Superior temporal gyrus (tissue), 1 donor: ENCODE results near the gene MAPK8.

ENCODE experiments used
- DNase-seq: peaks from one replicate; pipeline ENCODE4 v3.0.0-alpha.2; 2016; ENCODE audit errors: extremely low spot score

MAPK8 gene

DNA sequence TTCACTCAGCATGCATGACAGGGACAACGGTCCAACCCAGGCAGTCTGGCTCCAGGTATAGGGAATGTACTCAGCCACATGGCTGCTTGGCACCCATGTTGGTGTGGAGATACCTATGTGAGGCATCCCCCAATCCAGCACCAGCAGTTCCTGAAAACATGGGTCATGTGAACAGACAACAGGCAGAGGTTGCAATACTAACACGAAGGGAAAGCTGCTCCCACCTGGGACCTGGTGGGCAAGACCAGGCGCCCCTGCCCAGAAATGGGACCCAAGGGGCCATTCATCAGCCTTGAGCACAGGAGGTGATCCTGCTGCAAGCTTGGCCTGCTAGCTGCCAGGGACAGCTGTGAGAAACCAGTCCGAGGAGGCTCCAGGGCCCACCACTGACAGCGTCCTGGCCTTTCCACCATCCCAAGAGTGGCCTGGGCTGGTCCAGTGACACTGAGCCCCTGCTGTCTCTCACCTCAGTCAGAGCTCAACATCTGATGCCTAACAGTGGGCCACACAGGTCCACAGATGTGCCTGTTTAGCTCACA is 156.1 kb downstream of the MAPK8 start:
- no peak for DNase-seq

DNA sequence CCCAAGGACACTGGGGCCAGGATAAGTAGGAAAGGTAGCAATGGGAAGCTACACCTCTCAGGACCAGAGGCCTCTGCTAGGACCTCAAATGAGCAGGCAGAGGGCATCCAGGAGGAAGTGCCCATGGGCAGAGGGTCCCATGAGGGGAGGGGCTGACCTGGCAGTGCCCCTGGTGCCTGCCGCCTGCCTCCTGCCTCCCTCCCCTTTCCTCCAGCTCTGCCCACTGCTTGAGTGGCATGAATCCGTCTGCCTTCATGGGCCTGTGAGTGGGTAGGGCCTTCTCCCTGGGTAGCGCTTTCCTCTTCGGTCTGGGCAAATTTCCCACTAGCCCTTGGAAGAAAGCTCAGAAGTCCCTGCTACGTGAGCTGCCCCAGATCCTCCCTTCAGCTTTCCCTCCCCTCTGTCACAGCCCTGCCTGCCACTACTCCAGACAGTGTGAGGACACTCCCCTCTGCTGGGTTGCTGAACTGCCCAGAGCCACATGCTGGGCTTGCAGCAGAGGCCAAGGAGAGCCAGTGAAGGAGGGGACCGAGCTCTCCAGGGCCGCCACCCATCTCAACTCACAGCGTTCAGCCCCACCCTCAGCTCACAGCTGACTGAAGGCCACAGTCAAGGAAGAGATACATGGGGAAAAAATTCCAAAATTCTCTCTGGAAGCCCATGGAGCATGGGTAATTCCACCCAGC is 157.0 kb downstream of the MAPK8 start:
- DNase-seq = no peak

DNA sequence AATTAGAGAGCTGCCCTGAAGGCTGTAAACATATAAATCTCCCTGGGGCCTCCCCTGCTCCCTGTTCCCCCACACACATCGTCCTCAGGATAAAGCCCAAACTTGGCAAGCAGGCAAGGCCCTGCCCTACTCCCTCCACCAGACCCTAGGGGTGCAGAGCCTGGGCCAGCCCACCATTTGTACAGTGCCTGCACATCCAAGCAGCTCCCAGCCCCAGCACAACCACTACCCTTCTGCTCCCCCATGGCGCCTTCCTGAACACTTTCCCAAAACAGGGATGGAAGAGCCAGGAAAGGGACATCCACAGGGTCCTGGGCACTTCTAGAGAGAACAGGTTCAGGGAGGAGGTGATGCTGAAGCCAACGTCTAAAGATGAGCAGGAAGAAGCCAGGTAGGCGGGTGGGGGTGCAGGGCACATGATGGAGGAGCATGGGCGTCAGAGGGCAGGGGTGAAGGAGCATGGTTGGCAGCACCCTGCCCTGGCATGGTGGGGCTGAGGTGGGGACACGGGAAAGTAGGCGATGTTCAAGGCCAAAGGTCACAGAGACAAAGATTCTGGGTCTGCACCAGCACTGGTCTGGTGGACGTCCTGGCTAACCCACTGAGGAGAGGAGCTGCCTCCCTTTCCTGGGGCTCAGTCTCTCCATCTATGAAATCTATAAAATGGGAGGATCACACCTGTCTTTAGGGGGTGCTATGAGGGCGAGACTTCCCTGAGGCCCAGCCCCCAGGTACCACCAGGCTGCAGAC is 157.8 kb downstream of the MAPK8 start:
- no peak for DNase-seq

DNA sequence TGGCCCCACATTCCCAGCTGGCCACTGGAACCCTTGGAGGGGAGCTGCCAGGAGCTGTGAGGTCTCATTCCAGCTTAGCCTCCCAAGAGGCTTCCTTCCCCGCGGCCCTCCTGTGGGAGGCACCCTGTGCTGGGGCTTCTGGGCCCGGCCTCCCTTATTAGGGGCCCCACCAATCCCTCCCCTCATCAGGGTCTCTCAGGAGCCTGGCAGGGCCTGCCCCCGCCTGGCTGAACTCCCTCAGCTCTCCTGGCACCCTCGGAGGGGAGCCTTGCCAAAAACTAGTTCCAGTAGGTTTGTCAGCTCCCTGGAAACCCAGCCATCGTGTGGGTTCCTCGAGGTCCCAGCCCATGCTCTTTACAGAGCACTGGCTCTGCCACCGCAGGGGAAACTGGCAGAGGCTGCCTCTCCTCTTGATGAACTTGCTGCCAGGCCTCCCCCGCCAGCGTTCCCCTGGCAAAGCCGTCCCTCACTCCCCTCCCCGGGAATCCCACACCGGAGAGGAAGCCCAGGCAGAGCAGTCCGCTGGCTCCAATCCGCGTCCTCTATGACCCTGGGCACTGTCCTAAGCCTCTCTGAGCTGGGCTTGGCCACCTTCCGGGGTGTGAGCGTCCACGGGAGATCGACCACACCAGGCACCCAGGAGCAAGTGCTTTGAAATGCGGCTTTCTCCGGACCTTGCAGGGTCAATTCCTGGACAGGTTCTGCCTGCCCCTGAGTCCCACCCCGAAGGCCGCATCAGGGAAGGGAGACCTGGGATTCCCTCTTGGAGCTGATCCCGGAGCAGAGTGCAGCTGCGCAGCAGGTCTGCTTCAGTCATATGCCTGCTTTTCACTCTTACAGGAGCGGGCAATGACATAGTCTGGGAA is 158.6 kb downstream of the MAPK8 start:
- DNase-seq = no peak

DNA sequence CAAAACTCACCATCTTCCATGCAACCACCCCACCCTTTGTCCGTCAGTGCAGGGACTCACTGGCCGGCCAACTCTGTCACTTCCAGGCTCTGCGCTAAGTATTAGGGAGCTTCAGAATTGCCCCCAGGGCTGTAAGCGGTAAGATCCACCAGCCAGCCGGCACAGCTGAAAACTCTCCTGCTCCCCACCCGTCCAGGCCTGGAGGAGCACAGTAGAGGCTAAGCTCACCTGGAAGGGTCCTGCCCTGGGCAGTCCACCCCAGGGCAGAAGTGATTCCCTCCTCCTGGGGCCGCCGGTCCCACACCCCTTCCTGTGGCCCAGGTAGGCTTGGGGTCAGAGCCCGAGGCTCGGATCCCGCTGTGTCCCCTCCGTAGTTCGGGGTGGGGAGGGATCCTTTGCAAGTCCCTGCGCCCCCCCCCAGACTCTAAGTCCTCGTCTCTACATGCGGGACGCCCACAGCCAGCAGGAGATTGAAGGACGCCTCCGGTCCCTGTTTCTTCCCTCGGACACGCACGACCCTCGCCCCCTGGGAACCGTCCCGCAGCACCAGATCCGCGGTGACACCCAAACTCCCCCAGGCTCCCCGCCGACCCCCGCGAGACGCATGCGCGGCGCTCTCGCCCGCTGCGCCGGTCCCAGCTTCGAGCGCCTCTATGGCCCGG is 159.5 kb downstream of the MAPK8 start:
- no peak for DNase-seq

DNA sequence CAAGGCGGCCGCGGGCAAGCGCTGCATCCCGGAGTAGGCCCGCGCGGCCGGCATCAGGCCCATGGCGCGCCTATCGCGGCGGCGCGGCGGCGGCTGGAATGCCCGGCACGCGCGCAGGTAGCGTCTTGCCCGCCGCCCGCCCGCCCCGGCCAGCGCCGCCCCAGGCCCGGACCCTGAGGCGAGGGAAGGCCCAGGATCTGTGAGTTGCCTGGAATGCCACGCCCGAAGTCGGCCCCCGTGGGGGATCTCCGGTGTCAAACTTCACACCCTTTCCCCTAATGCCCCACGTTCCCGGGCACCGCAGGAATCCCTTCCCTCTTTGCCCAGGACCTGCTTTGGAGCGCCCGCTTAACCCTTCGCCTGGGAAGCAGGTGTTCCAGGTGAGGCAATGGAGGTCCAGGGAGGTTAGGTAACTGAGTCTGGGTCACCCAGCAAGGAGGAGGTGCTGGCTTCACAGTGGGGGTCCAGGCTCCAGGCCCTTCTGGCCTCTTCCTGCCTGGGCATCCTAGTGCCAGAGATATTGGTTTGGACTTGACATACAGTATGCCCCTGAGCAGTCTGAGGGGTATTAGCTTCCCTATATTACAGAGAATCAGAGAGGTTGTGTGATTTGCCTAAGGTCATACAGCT is 160.2 kb downstream of the MAPK8 start:
- DNase-seq = no peak

DNA sequence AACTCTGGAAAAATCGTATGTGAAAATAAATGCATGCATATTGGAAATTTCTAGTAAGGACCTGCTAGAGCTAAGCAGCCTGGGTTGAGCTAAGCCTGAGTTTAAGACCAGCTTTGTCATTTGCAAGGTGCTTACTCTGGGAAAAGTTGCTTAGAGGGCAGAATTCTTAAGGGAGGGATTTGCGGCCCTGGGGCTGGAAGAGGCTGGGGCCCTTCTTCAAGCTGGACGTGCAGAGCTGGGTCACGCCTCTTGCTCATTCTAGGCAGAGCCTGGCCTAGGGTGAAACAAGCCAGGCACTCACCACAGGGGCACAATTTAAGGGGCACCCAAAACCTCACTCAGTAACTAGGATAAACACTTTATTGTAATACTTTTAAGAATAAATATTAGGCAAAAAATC is 161.2 kb downstream of the MAPK8 start:
- DNase-seq = no peak

DNA sequence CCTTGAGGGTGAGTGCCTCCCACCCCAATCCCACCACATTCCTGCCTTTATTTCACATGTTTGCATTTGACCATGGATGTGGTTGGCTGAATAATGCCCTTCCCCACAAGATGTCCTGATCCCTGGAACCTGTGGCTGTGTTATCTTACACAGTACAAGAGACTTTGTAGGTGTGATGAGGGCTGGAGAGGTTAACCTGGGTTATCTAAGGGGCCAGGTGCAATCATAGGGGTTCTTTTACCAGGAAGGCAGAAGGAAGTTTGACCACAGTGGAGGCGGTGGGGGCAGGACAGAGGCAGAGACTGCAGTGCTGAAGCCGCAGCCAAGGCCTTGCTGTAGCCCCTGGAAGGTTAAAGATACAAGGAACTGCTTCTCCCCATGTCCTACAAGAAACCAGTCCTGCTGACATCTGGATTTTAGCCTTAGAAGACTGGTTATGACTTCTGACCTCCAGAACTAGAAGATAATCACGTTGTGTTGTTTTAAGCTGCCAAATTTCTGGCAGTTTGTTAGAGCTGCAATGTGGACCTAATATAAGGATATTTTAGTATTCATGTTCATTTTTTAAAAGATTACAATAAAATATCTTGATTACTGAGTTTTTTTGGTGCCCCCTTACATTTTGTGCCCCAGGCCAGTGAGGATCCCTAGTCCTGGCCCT is 161.8 kb downstream of the MAPK8 start:
- DNase-seq = no peak

DNA sequence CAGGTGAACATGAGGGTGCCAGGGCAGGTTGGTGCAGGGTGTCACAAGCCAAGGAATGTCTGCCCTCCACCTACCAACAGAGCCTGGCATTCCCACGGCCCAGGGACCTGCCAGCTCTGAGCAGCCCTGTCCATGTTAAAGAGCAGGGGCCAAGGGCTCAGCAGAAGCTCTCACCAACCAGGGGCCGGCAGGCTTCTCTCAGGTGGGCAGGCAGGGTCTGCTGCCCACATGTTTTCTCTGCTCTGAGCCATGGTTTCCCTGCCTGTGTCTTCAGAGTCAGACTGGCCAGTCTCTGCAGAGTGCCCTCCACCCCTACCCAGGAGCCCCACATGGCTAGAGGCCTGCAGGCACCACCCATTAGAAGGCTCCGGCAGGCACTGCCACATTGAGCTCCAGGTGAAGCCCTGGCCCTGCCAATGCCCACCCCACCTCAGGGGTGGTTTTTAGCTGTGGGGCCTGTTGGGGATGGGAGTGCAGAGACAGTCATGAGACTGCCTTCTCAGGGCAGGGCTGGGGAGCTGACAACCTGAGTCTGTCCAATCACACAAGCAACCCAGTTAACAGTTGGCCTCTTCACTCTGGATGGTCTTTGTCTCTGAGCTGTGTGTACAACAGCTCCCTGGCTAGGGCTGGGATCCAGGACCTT is 162.5 kb downstream of the MAPK8 start:
- no peak for DNase-seq

DNA sequence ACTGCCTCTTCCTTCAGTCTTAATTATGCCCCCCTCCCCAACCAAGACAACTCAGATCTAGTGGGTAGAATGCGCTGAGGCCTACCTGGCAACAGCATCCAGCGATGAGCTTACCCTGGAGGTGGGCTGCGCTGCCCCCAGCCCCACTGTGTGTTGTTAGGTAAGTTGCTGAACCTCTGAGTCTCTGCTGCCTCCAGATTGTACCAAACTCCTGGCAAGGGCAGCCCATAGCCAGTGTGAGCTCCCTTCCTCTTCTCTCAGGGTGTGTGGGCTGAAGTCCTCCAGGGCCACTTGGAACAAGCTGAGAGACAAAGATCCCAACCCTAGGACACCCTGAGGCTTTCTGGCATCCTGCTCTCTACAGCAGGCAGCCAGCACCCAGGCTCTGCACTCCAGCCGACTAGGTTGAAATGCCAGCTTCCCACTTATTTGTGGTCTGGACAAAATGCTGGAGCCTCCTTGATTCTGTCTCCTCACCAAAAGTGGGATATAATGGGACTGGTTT is 163.1 kb downstream of the MAPK8 start:
- DNase-seq = no peak

DNA sequence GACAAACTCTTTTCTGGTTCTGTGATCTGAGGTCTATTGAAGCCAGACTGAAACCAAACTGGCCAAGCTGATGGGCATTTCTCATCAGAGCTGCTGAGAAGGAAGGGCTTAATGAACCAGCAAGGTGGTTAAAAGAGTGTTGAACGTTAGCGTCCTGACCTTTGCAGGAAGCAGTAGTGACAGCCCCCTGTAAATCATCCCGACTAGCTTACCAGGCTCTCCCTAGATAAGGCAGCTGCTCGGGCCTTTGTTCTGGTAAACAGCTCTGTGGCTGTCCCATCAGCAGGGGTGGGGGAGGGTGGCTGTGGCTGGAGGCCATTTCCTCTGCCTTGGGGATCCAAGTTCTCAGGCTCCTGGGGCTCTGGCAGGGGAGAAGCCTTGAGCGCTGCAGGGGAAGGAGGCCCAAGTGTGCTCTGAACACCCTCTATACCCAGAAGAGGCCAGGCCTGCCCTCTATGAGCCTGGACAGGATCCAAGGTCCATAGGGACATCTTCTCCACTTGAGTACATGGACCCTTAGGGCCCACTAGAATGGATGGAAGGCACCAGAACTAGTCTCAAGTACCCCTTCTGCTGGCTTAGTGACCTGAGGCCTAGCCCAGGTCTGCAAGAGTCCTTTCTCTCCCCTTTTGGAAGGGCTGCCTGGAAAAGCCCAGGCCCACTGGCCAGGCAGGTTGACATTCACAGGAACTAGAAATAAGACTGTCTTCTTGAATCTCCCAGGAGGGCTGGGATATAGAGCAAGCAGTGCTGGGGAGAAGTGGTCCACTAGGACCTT is 163.8 kb downstream of the MAPK8 start:
- no peak for DNase-seq

DNA sequence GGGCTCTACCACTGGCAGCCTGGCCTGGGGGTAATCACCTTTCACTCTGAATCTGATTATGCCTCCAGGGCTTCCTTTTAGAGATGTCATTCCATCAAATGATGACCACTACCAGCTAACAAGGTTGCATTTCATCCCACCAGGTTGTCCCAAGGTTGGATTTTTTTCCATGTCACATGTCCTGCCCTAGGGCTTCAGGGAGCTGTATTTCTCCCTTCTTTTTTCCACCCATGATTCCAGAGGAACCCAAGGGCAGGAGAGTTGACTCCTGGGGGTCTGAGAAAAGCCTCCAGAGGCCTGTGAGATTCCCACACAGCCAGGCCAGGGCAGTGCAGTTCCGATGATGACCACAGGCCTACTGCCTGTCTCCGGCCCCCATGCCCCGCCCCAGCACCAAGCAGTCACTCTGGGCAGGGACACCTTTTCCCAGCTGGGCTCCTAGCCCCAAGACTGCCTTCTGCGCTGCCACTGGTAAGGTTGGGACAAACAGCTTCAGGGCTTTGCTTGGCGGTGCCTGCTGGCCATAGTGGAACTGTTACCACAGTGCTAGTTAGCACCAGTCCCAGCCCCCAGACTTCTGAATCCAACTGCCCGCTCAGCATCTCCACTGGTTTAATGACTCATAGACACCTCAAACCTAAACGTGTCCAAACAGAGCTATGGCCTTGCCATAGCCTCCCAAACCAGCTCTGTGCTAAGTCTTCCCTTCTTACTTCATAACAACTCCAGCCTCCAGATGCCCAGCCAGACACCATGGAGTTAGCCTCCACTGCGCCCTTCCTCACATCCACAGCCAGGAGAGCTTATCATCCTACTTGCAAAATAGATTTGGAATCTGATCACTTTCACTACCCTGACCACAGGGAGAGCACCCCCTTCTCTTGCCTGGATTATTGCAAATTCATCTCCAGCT is 164.7 kb downstream of the MAPK8 start:
- no peak for DNase-seq

DNA sequence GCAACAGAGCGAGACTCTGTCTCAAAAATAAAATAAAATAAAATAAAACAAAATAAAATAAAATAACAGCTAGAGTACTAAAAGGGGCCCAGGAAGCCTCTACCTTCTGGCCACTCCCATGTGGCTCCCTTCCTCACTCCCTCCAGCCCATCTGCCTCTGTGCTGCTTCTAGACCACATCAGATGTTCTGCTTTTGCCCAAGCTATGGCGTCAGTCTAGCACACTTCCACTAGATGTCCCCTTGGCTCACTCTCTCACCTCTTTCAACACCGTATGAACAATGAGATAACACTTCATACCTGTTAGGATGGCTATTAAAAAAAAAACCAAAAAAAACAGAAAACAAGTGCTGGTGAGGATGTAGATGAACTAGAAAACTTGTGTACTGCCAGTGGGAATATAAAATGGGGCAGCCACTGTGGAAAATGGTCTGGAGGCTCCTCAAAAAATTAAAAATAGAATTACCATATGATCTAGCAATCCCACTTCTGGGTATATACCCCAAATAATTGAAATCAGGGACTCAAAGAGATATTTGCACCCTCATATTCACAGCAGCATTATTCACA is 166.1 kb downstream of the MAPK8 start:
- DNase-seq = no peak

DNA sequence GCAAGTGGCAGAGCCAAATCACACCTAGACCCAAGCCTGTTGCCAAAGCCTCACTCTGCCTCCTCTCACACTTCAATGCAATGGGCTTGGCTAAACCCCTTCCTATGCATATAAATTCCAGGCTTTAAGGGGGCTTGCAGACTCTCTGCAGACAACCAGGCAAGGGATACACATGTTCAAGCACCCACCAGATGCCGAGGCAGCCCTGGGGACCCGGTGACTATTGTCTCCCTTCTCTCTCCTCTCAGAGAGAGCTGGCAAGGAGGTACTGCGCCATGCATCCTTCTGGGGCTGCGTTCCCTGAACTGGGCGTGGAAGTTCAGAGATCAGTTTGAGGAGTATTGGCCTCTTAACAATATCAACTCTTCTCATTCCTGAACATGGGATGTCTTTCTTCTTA is 167.2 kb downstream of the MAPK8 start:
- no peak for DNase-seq

DNA sequence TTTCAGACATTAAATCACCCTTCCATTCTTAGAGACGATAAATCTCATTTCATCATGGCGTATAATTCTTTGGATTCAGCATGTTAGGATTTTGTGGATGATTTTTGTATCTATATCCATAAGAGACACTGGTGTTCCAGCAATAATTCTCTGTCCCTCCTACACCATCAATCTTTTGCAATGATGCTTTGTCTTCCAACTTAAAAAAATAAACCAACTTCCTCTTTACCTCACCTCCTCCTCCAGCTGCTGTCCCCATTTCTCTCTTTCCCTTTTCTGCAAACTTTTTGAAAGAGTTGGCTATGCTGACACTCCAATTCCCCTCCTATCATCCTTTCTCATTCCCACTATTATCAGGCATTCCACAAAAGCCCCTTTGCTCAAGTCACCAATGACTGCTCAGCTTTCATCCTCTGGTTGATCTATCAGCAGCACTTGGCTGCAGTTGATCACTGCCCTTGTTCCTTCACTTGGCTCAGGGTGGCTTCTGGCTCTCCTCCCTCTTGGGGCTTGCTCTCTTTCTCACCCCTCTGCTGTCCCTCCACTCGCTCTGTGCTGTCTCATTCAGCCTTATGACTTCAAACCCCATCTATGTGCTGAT is 168.4 kb downstream of the MAPK8 start:
- no peak for DNase-seq

DNA sequence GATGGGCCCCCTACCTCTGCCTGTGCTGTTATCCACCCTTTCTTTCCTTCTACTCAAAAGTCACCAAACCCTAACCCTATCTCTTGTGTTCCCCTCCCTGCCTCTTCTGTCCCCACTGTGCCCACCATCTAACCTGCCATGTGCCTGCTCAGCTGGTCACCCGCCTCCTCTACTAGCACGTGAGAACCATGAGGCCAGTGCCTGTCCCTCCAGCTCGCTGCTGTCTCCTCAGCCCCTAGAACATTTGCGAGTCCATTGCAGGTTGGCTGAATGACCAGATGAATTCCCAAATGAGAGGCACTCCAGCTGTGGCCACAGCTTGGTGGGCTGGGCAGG is 169.4 kb downstream of the MAPK8 start:
- no peak for DNase-seq

DNA sequence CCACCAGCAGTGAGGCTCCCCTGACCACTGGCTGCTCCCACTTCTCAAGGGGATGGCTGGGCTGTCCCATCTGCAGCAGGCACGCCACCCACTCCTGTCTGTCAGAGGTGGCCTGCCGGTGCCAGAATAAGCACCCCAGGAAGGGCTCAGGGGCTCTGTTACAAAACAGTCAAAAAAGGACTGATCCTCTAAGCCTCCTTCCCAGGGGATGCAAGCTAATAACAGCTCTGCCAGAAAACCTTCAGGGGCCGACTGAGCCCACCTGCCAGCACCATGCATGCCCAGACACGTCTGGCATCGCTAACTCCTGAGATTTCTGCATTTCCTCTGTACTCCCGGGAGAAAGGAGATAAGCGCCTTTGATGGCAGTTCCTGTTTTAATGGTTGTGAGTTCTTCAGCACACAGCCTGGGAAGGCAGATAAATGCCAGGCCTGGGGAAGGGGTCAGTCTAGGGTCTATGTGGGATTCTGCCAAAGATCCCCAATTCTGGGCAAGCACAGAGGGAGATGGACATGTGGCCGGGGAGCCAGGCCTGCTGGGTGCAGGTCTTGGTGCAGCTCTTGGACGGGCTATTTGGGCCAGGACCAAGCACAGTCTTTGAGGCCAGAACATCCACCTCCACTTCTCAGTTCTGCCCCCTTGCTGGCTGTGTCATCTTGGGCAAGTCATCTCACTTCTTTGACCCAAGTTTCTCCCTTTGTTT is 170.0 kb downstream of the MAPK8 start:
- DNase-seq = no peak
